IMR-90 (cell line): ENCODE results near the gene GPR17. TPM values are rescaled to one million over a fixed set of nuclear protein-coding genes. Genes with fewer than 3 reads are reported as not detected.
A peak's percentile ranks its signal among the peaks of the same experiment; 100 is the strongest.

Experiments used
- ATAC-seq: fragments of 200-7000 bp; cut with Tn5 transposase; 2 replicates; pipeline ENCODE4 v1.9.1; 2020; ENCODE audit warnings: low read depth, mild to moderate bottlenecking, moderate library complexity
- BruUV-seq: library from RNA; stranded (reverse); fragments of 400-500 nt; replicated peaks from 2 replicates; lab custom pipeline; 2021; lab: Mats Ljungman, UMichigan
- CTCF ChIA-PET: fragments of 300-600 bp; formaldehyde crosslinking; extraction: SDS; loops from one replicate; lab custom pipeline; 2021; ENCODE audit warnings: antibody characterized with exemption; lab: Yijun Ruan, JAX
- POLR2A ChIA-PET: fragments of 300-600 bp; sonication (Branson Sonifier 250); formaldehyde crosslinking; loops from one replicate; lab custom pipeline; 2022; ENCODE audit warnings: antibody characterized with exemption; ENCODE audit not compliant: unreplicated experiment; lab: Charles Lee
- DNase-seq: peaks from one replicate; pipeline ENCODE4 v3.0.0; 2013
- H2AFZ ChIP-seq: replicated peaks from 2 replicates; pipeline ENCODE3; 2013; ENCODE audit warnings: low read length, mild to moderate bottlenecking; ENCODE audit not compliant: poor library complexity
- H2AK5ac ChIP-seq: 2 replicates; pipeline ENCODE4 v1.6.1; 2013; ENCODE audit warnings: low read depth, low read length, inconsistent platforms
- H2AK9ac ChIP-seq: replicated peaks from 2 replicates; pipeline ENCODE3; 2013; ENCODE audit warnings: mild to moderate bottlenecking, low read depth, low read length, moderate library complexity; ENCODE audit not compliant: poor library complexity
- H2BK120ac ChIP-seq: 2 replicates; pipeline ENCODE4 v1.6.1; 2013; ENCODE audit warnings: low read depth, low read length, inconsistent platforms
- H2BK15ac ChIP-seq: 3 replicates; pipeline ENCODE4 v1.6.1; 2013; ENCODE audit warnings: low read depth, low read length, inconsistent platforms
- H2BK20ac ChIP-seq: 2 replicates; pipeline ENCODE4 v1.6.1; 2013; ENCODE audit warnings: low read depth, mild to moderate bottlenecking, inconsistent platforms, low read length, moderate library complexity
- H2BK5ac ChIP-seq: 2 replicates; pipeline ENCODE4 v1.6.1; 2013; ENCODE audit warnings: mild to moderate bottlenecking, low read depth, low read length, inconsistent platforms; ENCODE audit not compliant: poor library complexity, severe bottlenecking
- H3K14ac ChIP-seq: replicated peaks from 2 replicates; pipeline ENCODE4 v1.6.1; 2013; ENCODE audit warnings: low read depth, low read length, inconsistent platforms
- H3K18ac ChIP-seq: 2 replicates; pipeline ENCODE4 v1.6.1; 2013; ENCODE audit warnings: low read depth, low read length, control low read depth
- H3K23ac ChIP-seq: 2 replicates; pipeline ENCODE4 v1.6.1; 2013; ENCODE audit warnings: low read depth, low read length, inconsistent platforms
- H3K27ac ChIP-seq: 2 replicates; pipeline ENCODE4 v1.5.1; 2013; ENCODE audit warnings: mild to moderate bottlenecking, control low read depth, low read length; ENCODE audit not compliant: insufficient read depth
- H3K27me3 ChIP-seq: 2 replicates; pipeline ENCODE4 v1.6.1; 2013; ENCODE audit warnings: low read length; ENCODE audit not compliant: control insufficient read depth, insufficient read depth
- H3K36me3 ChIP-seq: 2 replicates; pipeline ENCODE4 v1.6.1; 2013; ENCODE audit warnings: low read length, mixed read lengths; ENCODE audit not compliant: control insufficient read depth, insufficient read depth
- H3K4ac ChIP-seq: 2 replicates; pipeline ENCODE4 v1.6.1; 2013; ENCODE audit warnings: low read depth, low read length, inconsistent platforms
- H3K4me1 ChIP-seq: 2 replicates; pipeline ENCODE4 v1.6.1; 2013; ENCODE audit warnings: low read length, mixed read lengths; ENCODE audit not compliant: control insufficient read depth, insufficient read depth
- H3K4me2 ChIP-seq: 2 replicates; pipeline ENCODE4 v1.6.1; 2013; ENCODE audit warnings: low read depth, mild to moderate bottlenecking, control low read depth, low read length, moderate library complexity
- H3K4me3 ChIP-seq: 2 replicates; pipeline ENCODE4 v1.5.1; 2013; ENCODE audit warnings: low read depth, mild to moderate bottlenecking, control low read depth, low read length, moderate library complexity; ENCODE audit not compliant: insufficient read depth
- H3K56ac ChIP-seq: 2 replicates; pipeline ENCODE4 v1.6.1; 2013; ENCODE audit warnings: low read length, inconsistent platforms; ENCODE audit not compliant: insufficient read depth; ENCODE audit errors: extremely low read depth
- H3K79me1 ChIP-seq, 2 experiments: 2 replicates each; pipeline ENCODE4 v1.6.1; 2013; ENCODE audit warnings: low read length in 2 of 2, inconsistent platforms in 1 of 2, low read depth in 1 of 2
- H3K9ac ChIP-seq: 2 replicates; pipeline ENCODE4 v1.6.1; 2013; ENCODE audit warnings: low read depth, low read length, control low read depth
- H3K9me1 ChIP-seq: 2 replicates; pipeline ENCODE4 v1.6.1; 2013; ENCODE audit warnings: low read length, inconsistent platforms; ENCODE audit not compliant: insufficient read depth
- H3K9me3 ChIP-seq: 2 replicates; pipeline ENCODE4 v1.6.1; 2013; ENCODE audit warnings: low read length; ENCODE audit not compliant: control insufficient read depth, insufficient read depth
- H4K20me1 ChIP-seq: 2 replicates; pipeline ENCODE4 v1.6.1; 2013; ENCODE audit warnings: low read length, inconsistent platforms; ENCODE audit not compliant: insufficient read depth
- H4K5ac ChIP-seq: 2 replicates; pipeline ENCODE4 v1.6.1; 2013; ENCODE audit warnings: mild to moderate bottlenecking, low read depth, low read length, control low read depth
- H4K8ac ChIP-seq, 2 experiments: 2 replicates each; pipeline ENCODE4 v1.6.1; 2013; ENCODE audit warnings: low read depth in 2 of 2, low read length in 2 of 2, control low read depth in 1 of 2, inconsistent platforms in 1 of 2
- H4K91ac ChIP-seq: 2 replicates; pipeline ENCODE4 v1.6.1; 2013; ENCODE audit warnings: low read depth, low read length, inconsistent platforms; ENCODE audit not compliant: insufficient read depth
- CEBPB ChIP-seq: IDR thresholded peaks from 2 replicates; pipeline ENCODE4 v1.6.1; 2012; ENCODE audit warnings: low read depth, low read length, improper control_type of control experiment
- CHD1 ChIP-seq: IDR thresholded peaks from 2 replicates; pipeline ENCODE4 v1.6.1; 2012; ENCODE audit warnings: low read depth, low read length, improper control_type of control experiment
- MAFK ChIP-seq: IDR thresholded peaks from 2 replicates; pipeline ENCODE4 v1.6.1; 2012; ENCODE audit warnings: low read depth, low read length, improper control_type of control experiment
- MXI1 ChIP-seq: IDR thresholded peaks from 2 replicates; pipeline ENCODE4 v1.6.1; 2012; ENCODE audit warnings: low read depth, mild to moderate bottlenecking, low read length, moderate library complexity, borderline replicate concordance
- RCOR1 ChIP-seq: IDR thresholded peaks from 2 replicates; pipeline ENCODE4 v1.6.1; 2012; ENCODE audit warnings: mild to moderate bottlenecking, low read length, improper control_type of control experiment; ENCODE audit not compliant: insufficient replicate concordance
- SMC3 ChIP-seq: fragments of 150-350 bp; IDR thresholded peaks from 2 replicates; pipeline ENCODE4 v1.6.1; 2016; ENCODE audit warnings: low read depth, mild to moderate bottlenecking, antibody characterized with exemption, low read length, moderate library complexity
- USF2 ChIP-seq: fragments of 150-350 bp; IDR thresholded peaks from 2 replicates; pipeline ENCODE4 v1.6.1; 2017; ENCODE audit warnings: mild to moderate bottlenecking, antibody characterized with exemption, low read length, low read depth
- WGBS, 2 experiments: methylation state at CpG; one replicate each; pipeline versions ENCODE4 v1.1.5 to v1.1.7; 2013; ENCODE audit warnings: missing lambda C conversion rate in 2 of 2; ENCODE audit not compliant: insufficient read length in 1 of 2; ENCODE audit errors: extremely low coverage in 2 of 2; 5-methylcytosine and 5-hydroxymethylcytosine counted together
- dilution Hi-C: fragments of 300-500 bp; cut with HindIII; formaldehyde crosslinking; loops from one replicate; pipeline ENCODE4 v1.14.3; 2018; ENCODE audit warnings: low sequenced_read_pairs; ENCODE audit not compliant: unreplicated experiment
- in situ Hi-C: fragments of 300-500 bp; cut with MboI; formaldehyde crosslinking; loops from 3 replicates; pipeline ENCODE4 v1.14.3; 2019; ENCODE audit warnings: low sequenced_read_pairs, inconsistent platforms, mixed read lengths
- intact Hi-C: fragments of 100-400 bp; cut with micrococcal nuclease; formaldehyde crosslinking; loops from 2 replicates; pipeline ENCODE4 v1.10.0; 2022
- polyA plus RNA-seq, 3 experiments: library from polyadenylated mRNA; depleted of rRNA; stranded (reverse); fragments of >200 nt; gene quantifications; 2 replicates each; pipeline ENCODE4 v1.2.3, GENCODE V29; 2012; ENCODE audit warnings: low replicate concordance in 1 of 3
- total RNA-seq: library from RNA; depleted of rRNA; stranded (reverse); fragments of >200 nt; gene quantifications from 2 replicates; pipeline ENCODE4 v1.2.3, GENCODE V29; 2012
- TF ChIP-seq, protein P1 (sequence below): conservative IDR thresholded peaks from 2 replicates; pipeline ENCODE4 v1.5.1; 2012; ENCODE audit warnings: mild to moderate bottlenecking, low read depth, low read length, improper control_type of control experiment

The GPR17 gene
- total and polyA plus RNA-seq, 2 of the 4 experiments (the other 2 are of a cell fraction) = not detected

DNA sequence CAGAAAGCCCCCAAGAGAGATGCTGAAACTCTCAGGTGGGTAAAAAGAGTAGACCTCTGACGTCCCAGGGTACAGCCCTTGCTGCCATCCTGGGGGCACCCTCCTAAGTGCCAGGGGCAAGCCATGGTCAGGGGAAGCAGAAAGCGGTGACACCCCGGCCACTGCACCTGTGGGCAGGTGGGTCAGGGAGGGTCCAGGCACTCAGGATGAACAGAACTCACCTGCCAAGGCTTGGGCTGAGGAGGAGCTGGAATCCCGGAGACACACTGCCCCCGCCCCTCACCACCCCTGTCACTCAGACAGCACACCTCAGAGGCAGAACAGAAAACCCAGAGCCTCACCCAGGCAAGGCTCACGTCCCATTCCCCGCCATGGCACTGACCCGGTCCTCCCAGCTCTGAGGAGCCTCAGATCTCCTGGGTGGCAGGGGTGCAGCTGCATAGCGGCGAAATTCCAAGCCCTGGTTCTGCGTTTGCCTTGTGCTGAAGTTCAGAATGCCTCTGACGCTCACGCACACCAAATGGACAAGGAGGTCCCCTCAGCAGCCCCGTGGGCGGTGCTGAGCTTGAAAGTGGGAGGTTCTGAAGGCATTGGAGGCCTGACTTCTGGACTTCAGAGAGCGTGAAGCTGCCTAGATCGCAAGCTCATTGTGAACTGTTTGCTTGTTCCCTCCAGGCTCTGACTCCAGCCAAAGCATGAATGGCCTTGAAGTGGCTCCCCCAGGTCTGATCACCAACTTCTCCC, 4.3 kb downstream of the GPR17 start:
- WGBS, 2 experiments = 66% methylated on average over 8 of the region's 17 CpGs; no CpG with 5 or more reads in 1 of the 2 experiments
- intact Hi-C loops = no loop called here
- POLR2A ChIA-PET = no interaction called here

More for the DNA sequence above, 4.3 kb downstream of the GPR17 start:
- Histone ChIP-seq H3K79me1 (peaks cover 0 to 16% of the 10 kb centered on the region in 2 experiments; a peak in 2 of 4 replicates), H3K4me1 (peaks cover 7% of the 10 kb centered on the region; the same call in 1 of the 2 replicates), H2BK15ac (no peak overlapping the region), H3K27ac (no peak overlapping the region), H2AK9ac (peak overlapping the region; percentile 92), H3K18ac (no peak overlapping the region), H3K4me3 (no peak overlapping the region), H2BK120ac (no peak overlapping the region), H3K14ac (no peak overlapping the region), H2AK5ac (no peak overlapping the region), H3K9me1 (peaks cover 17% of the 10 kb centered on the region; the same call in 1 of the 2 replicates), H3K4ac (no peak overlapping the region), H2BK20ac (no peak overlapping the region), H2BK5ac (no peak overlapping the region), H3K36me3 (peaks cover 12% of the 10 kb centered on the region; the same call in 1 of the 2 replicates), H3K27me3 (no peaks in the 10 kb centered on the region), H3K9ac (no peak overlapping the region), H3K9me3 (no peaks in the 10 kb centered on the region), H3K23ac (no peak overlapping the region), H4K91ac (no peak overlapping the region), H4K20me1 (no peaks in the 10 kb centered on the region; the same call in none of the 2 replicates), H2AFZ (no peak overlapping the region), H3K4me2 (no peak overlapping the region), H4K8ac (no peak overlapping the region), H3K56ac (no peak overlapping the region), H4K5ac (no peak overlapping the region)
- CTCF ChIA-PET = interaction anchor here (0.6 to 2.3 kb wide), 4 partner anchors 12 to 446 kb away, joined by 3 to 15 read pairs (median 4); partner anchors contain the start of gene LIMS2
- in situ Hi-C loops (no loop called here), dilution Hi-C loops (no loop called here)
- DNase-seq (no peak), ATAC-seq (no peak)
- TF ChIP-seq USF2 = no peak
- TF ChIP-seq RCOR1 = no peak
- TF ChIP-seq, protein P1, sequence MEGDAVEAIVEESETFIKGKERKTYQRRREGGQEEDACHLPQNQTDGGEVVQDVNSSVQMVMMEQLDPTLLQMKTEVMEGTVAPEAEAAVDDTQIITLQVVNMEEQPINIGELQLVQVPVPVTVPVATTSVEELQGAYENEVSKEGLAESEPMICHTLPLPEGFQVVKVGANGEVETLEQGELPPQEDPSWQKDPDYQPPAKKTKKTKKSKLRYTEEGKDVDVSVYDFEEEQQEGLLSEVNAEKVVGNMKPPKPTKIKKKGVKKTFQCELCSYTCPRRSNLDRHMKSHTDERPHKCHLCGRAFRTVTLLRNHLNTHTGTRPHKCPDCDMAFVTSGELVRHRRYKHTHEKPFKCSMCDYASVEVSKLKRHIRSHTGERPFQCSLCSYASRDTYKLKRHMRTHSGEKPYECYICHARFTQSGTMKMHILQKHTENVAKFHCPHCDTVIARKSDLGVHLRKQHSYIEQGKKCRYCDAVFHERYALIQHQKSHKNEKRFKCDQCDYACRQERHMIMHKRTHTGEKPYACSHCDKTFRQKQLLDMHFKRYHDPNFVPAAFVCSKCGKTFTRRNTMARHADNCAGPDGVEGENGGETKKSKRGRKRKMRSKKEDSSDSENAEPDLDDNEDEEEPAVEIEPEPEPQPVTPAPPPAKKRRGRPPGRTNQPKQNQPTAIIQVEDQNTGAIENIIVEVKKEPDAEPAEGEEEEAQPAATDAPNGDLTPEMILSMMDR = no peak
- TF ChIP-seq CHD1 = no peak
- no peak for TF ChIP-seq MAFK
- TF ChIP-seq SMC3 = no peak
- TF ChIP-seq MXI1 = no peak
- no peak for TF ChIP-seq CEBPB
- BruUV-seq = no TSS peak
